ENCODE results near the gene KCNQ1.

KCNQ1 gene

DNA sequence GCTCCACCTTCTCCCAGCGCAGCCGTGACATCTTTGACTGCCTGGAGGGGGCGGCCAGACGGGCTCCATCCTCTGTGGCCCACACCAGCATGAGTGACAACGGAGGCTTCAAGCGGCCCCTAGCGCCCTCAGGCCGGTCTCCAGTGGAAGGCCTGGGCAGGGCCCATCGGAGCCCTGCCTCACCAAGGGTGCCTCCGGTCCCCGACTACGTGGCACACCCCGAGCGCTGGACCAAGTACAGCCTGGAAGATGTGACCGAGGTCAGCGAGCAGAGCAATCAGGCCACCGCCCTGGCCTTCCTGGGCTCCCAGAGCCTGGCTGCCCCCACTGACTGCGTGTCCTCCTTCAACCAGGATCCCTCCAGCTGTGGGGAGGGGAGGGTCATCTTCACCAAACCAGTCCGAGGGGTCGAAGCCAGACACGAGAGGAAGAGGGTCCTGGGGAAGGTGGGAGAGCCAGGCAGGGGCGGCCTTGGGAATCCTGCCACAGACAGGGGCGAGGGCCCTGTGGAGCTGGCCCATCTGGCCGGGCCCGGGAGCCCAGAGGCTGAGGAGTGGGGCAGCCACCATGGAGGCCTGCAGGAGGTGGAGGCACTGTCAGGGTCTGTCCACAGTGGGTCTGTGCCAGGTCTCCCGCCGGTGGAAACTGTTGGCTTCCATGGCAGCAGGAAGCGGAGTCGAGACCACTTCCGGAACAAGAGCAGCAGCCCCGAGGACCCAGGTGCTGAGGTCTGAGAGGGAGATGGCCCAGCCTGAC, 41.7 kb upstream of the KCNQ1 start:
- ChIA-PET CTCF (interaction anchor here (2.4 to 9.9 kb wide), 3 partner anchors 17 to 104 kb away, joined by 6 to 90 read pairs (median 73); partner anchors contain the start of genes C11orf21 and TSPAN32), POLR2A (no interaction called here)
- no peak overlapping the region for H3K27ac ChIP-seq (ENCODE audit: insufficient read depth in 1 of 2, low read depth in 1 of 2, low read length in 2 of 2, poor library complexity in 1 of 2, severe bottlenecking in 2 of 2)
- peaks cover 2 to 24% (median 17%) of the 10 kb centered on the region in 4 experiments for H3K36me3 ChIP-seq (ENCODE audit: control insufficient read depth in 4 of 4, insufficient read depth in 4 of 4, low read length in 3 of 4)
- 96% methylated on average over 29 of the region's 31 CpGs for WGBS (ENCODE audit: insufficient coverage)
- peaks cover 0 to 26% (median 25%) of the 10 kb centered on the region in 4 experiments for H3K4me1 ChIP-seq (ENCODE audit: control extremely low read depth in 1 of 4, control insufficient read depth in 4 of 4, insufficient read depth in 4 of 4, low read length in 3 of 4)
- H3K9me3 ChIP-seq (ENCODE audit: control extremely low read depth in 1 of 5, control insufficient read depth in 4 of 5, insufficient read depth in 2 of 5, low read depth in 1 of 5, low read length in 4 of 5): no peaks in the 10 kb centered on the region
- H3K27me3 ChIP-seq (replicated peaks in 2 of 5; ENCODE audit: control insufficient read depth in 4 of 5, insufficient read depth in 5 of 5, low read length in 4 of 5): no peaks in the 10 kb centered on the region
- no peak overlapping the region for H3K4me3 ChIP-seq (ENCODE audit: control insufficient read depth in 1 of 7, extremely low read depth in 1 of 7, insufficient read depth in 4 of 7, low read depth in 2 of 7, low read length in 6 of 7)
- no peak for DNase-seq

GRCh38 chr11:2404735-2405196, 40.0 kb upstream of the KCNQ1 start:
- CTCF ChIA-PET: interaction anchor here (1.1 to 9.9 kb wide), 3 partner anchors 16 to 100 kb away, joined by 3 to 73 read pairs (median 3); no protein-coding TSS in a partner anchor
- POLR2A ChIA-PET: no interaction called here

DNA sequence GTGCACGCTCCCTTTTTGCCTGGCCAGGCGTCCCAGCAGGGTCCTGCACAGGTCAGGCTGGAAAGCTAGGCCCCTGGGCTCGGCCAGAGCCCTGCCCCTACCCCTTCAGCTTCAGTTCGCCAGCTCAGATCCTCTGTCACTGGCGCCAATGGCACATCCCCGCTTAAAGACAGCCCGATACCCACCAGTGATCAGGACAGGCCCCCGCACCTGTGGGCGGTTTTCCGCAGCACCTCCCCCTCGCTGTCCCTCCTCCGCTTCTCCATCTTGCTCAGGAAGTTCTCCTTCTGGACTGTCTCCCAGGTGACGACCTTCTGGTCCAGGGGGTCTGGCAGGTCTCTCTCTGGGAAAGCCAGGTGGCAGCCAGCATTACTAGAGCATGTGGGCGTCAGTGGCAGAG, 38.4 kb upstream of the KCNQ1 start:
- 95% methylated on average over 14 of the region's 14 CpGs for WGBS (ENCODE audit: insufficient coverage)
- no peak overlapping the region for H3K4me3 ChIP-seq (ENCODE audit: control insufficient read depth in 1 of 7, extremely low read depth in 1 of 7, insufficient read depth in 4 of 7, low read depth in 2 of 7, low read length in 6 of 7)
- H3K9me3 ChIP-seq (ENCODE audit: control extremely low read depth in 1 of 5, control insufficient read depth in 4 of 5, insufficient read depth in 2 of 5, low read depth in 1 of 5, low read length in 4 of 5): no peaks in the 10 kb centered on the region
- DNase-seq: no peak
- peaks cover 0 to 8% (median 7%) of the 10 kb centered on the region in 4 experiments for H3K4me1 ChIP-seq (ENCODE audit: control extremely low read depth in 1 of 4, control insufficient read depth in 4 of 4, insufficient read depth in 4 of 4, low read length in 3 of 4)
- POLR2A ChIA-PET: no interaction called here
- no peaks in the 10 kb centered on the region for H3K27me3 ChIP-seq (replicated peaks in 2 of 5; ENCODE audit: control insufficient read depth in 4 of 5, insufficient read depth in 5 of 5, low read length in 4 of 5)
- CTCF ChIA-PET: interaction anchor here (0.8 to 9.9 kb wide), 2 partner anchors 14 to 209 kb away, joined by 3 to 73 read pairs; no protein-coding TSS in a partner anchor
- H3K36me3 ChIP-seq (ENCODE audit: control insufficient read depth in 4 of 4, insufficient read depth in 4 of 4, low read length in 3 of 4): peaks cover 2 to 23% (median 14%) of the 10 kb centered on the region in 4 experiments
- H3K27ac ChIP-seq (ENCODE audit: insufficient read depth in 1 of 2, low read depth in 1 of 2, low read length in 2 of 2, poor library complexity in 1 of 2, severe bottlenecking in 2 of 2): no peak overlapping the region

More at GRCh38 chr11:2404735-2405196, 40.0 kb upstream of the KCNQ1 start:
- no peak for DNase-seq
- H3K4me1 ChIP-seq (ENCODE audit: control extremely low read depth in 1 of 4, control insufficient read depth in 4 of 4, insufficient read depth in 4 of 4, low read length in 3 of 4): peaks cover 0 to 15% (median 13%) of the 10 kb centered on the region in 4 experiments
- WGBS (ENCODE audit: insufficient coverage): 87% methylated on average over 12 of the region's 12 CpGs
- no peak overlapping the region for H3K4me3 ChIP-seq (ENCODE audit: control insufficient read depth in 1 of 7, extremely low read depth in 1 of 7, insufficient read depth in 4 of 7, low read depth in 2 of 7, low read length in 6 of 7)
- no peaks in the 10 kb centered on the region for H3K9me3 ChIP-seq (ENCODE audit: control extremely low read depth in 1 of 5, control insufficient read depth in 4 of 5, insufficient read depth in 2 of 5, low read depth in 1 of 5, low read length in 4 of 5)
- no peak overlapping the region for H3K27ac ChIP-seq (ENCODE audit: insufficient read depth in 1 of 2, low read depth in 1 of 2, low read length in 2 of 2, poor library complexity in 1 of 2, severe bottlenecking in 2 of 2)
- peaks cover 2 to 23% (median 14%) of the 10 kb centered on the region in 4 experiments for H3K36me3 ChIP-seq (ENCODE audit: control insufficient read depth in 4 of 4, insufficient read depth in 4 of 4, low read length in 3 of 4)
- no peaks in the 10 kb centered on the region for H3K27me3 ChIP-seq (replicated peaks in 2 of 5; ENCODE audit: control insufficient read depth in 4 of 5, insufficient read depth in 5 of 5, low read length in 4 of 5)

- POLR2A ChIA-PET: no interaction called here
- WGBS (ENCODE audit: insufficient coverage): 94% methylated on average over 22 of the region's 24 CpGs
- CTCF ChIA-PET: interaction anchor here (0.8 to 9.9 kb wide), 2 partner anchors 14 to 209 kb away, joined by 3 to 73 read pairs; no protein-coding TSS in a partner anchor
- Histone ChIP-seq H3K27me3 (replicated peaks in 2 of 5; ENCODE audit: control insufficient read depth in 4 of 5, insufficient read depth in 5 of 5, low read length in 4 of 5) (no peaks in the 10 kb centered on the region), H3K4me3 (ENCODE audit: control insufficient read depth in 1 of 7, extremely low read depth in 1 of 7, insufficient read depth in 4 of 7, low read depth in 2 of 7, low read length in 6 of 7) (no peak overlapping the region), H3K36me3 (ENCODE audit: control insufficient read depth in 4 of 4, insufficient read depth in 4 of 4, low read length in 3 of 4) (peaks cover 2 to 23% (median 13%) of the 10 kb centered on the region in 4 experiments), H3K4me1 (ENCODE audit: control extremely low read depth in 1 of 4, control insufficient read depth in 4 of 4, insufficient read depth in 4 of 4, low read length in 3 of 4) (peaks cover 0 to 3% (median 2%) of the 10 kb centered on the region in 4 experiments), H3K9me3 (ENCODE audit: control extremely low read depth in 1 of 5, control insufficient read depth in 4 of 5, insufficient read depth in 2 of 5, low read depth in 1 of 5, low read length in 4 of 5) (no peaks in the 10 kb centered on the region), H3K27ac (ENCODE audit: insufficient read depth in 1 of 2, low read depth in 1 of 2, low read length in 2 of 2, poor library complexity in 1 of 2, severe bottlenecking in 2 of 2) (no peak overlapping the region)
- no peak for DNase-seq
Measured at GRCh38 chr11:2406878-2407410, 37.9 kb upstream of the KCNQ1 start.

GRCh38 chr11:2408671-2409070, 36.1 kb upstream of the KCNQ1 start:
- Histone ChIP-seq H3K27ac (ENCODE audit: insufficient read depth in 1 of 2, low read depth in 1 of 2, low read length in 2 of 2, poor library complexity in 1 of 2, severe bottlenecking in 2 of 2) (no peak overlapping the region), H3K27me3 (replicated peaks in 2 of 5; ENCODE audit: control insufficient read depth in 4 of 5, insufficient read depth in 5 of 5, low read length in 4 of 5) (no peaks in the 10 kb centered on the region), H3K36me3 (ENCODE audit: control insufficient read depth in 4 of 4, insufficient read depth in 4 of 4, low read length in 3 of 4) (peaks cover 1 to 6% (median 4%) of the 10 kb centered on the region in 4 experiments), H3K9me3 (ENCODE audit: control extremely low read depth in 1 of 5, control insufficient read depth in 4 of 5, insufficient read depth in 2 of 5, low read depth in 1 of 5, low read length in 4 of 5) (no peaks in the 10 kb centered on the region), H3K4me1 (ENCODE audit: control extremely low read depth in 1 of 4, control insufficient read depth in 4 of 4, insufficient read depth in 4 of 4, low read length in 3 of 4) (peaks cover 0 to 7% (median 0%) of the 10 kb centered on the region in 4 experiments), H3K4me3 (ENCODE audit: control insufficient read depth in 1 of 7, extremely low read depth in 1 of 7, insufficient read depth in 4 of 7, low read depth in 2 of 7, low read length in 6 of 7) (no peak overlapping the region)
- POLR2A ChIA-PET: no interaction called here
- CTCF ChIA-PET: interaction anchor here (1.0 to 2.8 kb wide), 5 partner anchors 8 to 214 kb away, joined by 3 to 15 read pairs (median 5); partner anchors contain the start of gene TSSC4
- DNase-seq: no peak
- 90% methylated on average over 6 of the region's 11 CpGs for WGBS (ENCODE audit: insufficient coverage)

- ChIA-PET CTCF (interaction anchor here (1.0 to 2.8 kb wide), 5 partner anchors 9 to 214 kb away, joined by 3 to 15 read pairs (median 5); partner anchors contain the start of gene TSSC4), POLR2A (no interaction called here)
- H3K4me1 ChIP-seq (ENCODE audit: control extremely low read depth in 1 of 4, control insufficient read depth in 4 of 4, insufficient read depth in 4 of 4, low read length in 3 of 4): peaks cover 0 to 9% (median 0%) of the 10 kb centered on the region in 4 experiments
- WGBS (ENCODE audit: insufficient coverage): 96% methylated on average over 8 of the region's 16 CpGs
- no peaks in the 10 kb centered on the region for H3K27me3 ChIP-seq (replicated peaks in 2 of 5; ENCODE audit: control insufficient read depth in 4 of 5, insufficient read depth in 5 of 5, low read length in 4 of 5)
- no peak overlapping the region for H3K4me3 ChIP-seq (ENCODE audit: control insufficient read depth in 1 of 7, extremely low read depth in 1 of 7, insufficient read depth in 4 of 7, low read depth in 2 of 7, low read length in 6 of 7)
- DNase-seq: no peak
- no peak overlapping the region for H3K27ac ChIP-seq (ENCODE audit: insufficient read depth in 1 of 2, low read depth in 1 of 2, low read length in 2 of 2, poor library complexity in 1 of 2, severe bottlenecking in 2 of 2)
- peaks cover 0 to 2% (median under 1%) of the 10 kb centered on the region in 4 experiments for H3K36me3 ChIP-seq (ENCODE audit: control insufficient read depth in 4 of 4, insufficient read depth in 4 of 4, low read length in 3 of 4)
- H3K9me3 ChIP-seq (ENCODE audit: control extremely low read depth in 1 of 5, control insufficient read depth in 4 of 5, insufficient read depth in 2 of 5, low read depth in 1 of 5, low read length in 4 of 5): no peaks in the 10 kb centered on the region
Measured at GRCh38 chr11:2409126-2409525, 35.7 kb upstream of the KCNQ1 start.

Data from common myeloid progenitor, CD34-positive (primary cell).